Body of pancreas (tissue), 4 donors: Measurements from ENCODE around the gene THOC7.

Source experiments
- CTCF ChIP-seq, 7 experiments: fragments of 450-650 bp in 4 of 7; fragments of 200-600 bp in 3 of 7; sonication (generic) in 3 of 7; IDR thresholded peaks; one replicate each; pipeline ENCODE4 v1.5.1; 2016 to 2019; ENCODE audit warnings: antibody characterized with exemption in 7 of 7
- POLR2A ChIP-seq, 3 donors: fragments of 450-650 bp; IDR thresholded peaks; one replicate each; pipeline ENCODE4 v1.6.1; 2016; ENCODE audit warnings: antibody characterized with exemption in 3 of 3, mild to moderate bottlenecking in 2 of 3

- TF ChIP-seq CTCF (IDR thresholded peaks at IDR 0.05): no peak
- TF ChIP-seq POLR2A (IDR thresholded peaks at IDR 0.05): no peak
Measured at GRCh38 chr3:63878394-63879060, 14.9 kb upstream of the THOC7 start.
